Thoracic aorta (tissue), 2 donors: ENCODE results near the gene RUBCN. TPM values are rescaled to one million over a fixed set of nuclear protein-coding genes. Genes with fewer than 3 reads are reported as not detected.

ENCODE experiments used
- total RNA-seq, 2 donors: library from RNA; depleted of rRNA; stranded (reverse); fragments of >200 nt; gene quantifications; one replicate each; pipeline versions ENCODE4 v1.1.0 to v1.2.3, GENCODE V29; 2016

Gene RUBCN
- total RNA-seq, 2 donors from 2014 or later, result 52.1 to 67.3 TPM

Other genes starting within 250 kb of the RUBCN start
- 10 to 100 TPM in 1 of 2 donors, 1 to 10 TPM in 1; 5.3 to 15.4 TPM for gene BDH1, start 180.9 kb downstream of the RUBCN start, total RNA-seq
- gene FYTTD1, start 13.0 kb upstream of the RUBCN start, total RNA-seq, result 10 to 100 TPM; 20.4 to 47.3 TPM
- 10 to 100 TPM; 66.7 to 87.6 TPM for gene LRCH3, start 54.4 kb upstream of the RUBCN start, total RNA-seq
- gene RPL35A, start 213.3 kb upstream of the RUBCN start, total RNA-seq, result 100 to 1,000 TPM; 277 to 520 TPM
- gene LMLN, start 223.3 kb upstream of the RUBCN start, total RNA-seq, result 1 to 10 TPM; 1.2 to 4.1 TPM